Fibroblast of the conjunctiva (primary cell): ENCODE measurements around the gene SLC7A1.

Experiments used
- DNase-seq: peaks from one replicate; pipeline ENCODE4 v3.0.0-alpha.2; 2010; ENCODE audit warnings: low read depth

Gene SLC7A1

GRCh38 chr13:29583073-29583785 lies 12.3 kb downstream of the SLC7A1 start:
- DNase-seq: no peak

GRCh38 chr13:29582171-29582570 lies 13.3 kb downstream of the SLC7A1 start:
- no peak for DNase-seq

GRCh38 chr13:29581666-29582065 lies 13.8 kb downstream of the SLC7A1 start:
- DNase-seq: no peak

GRCh38 chr13:29579094-29579493 lies 16.4 kb downstream of the SLC7A1 start:
- no peak for DNase-seq

- DNase-seq: no peak
These were observed 17.0 kb downstream of the SLC7A1 start for GRCh38 chr13:29578300-29579085.

- DNase-seq: no peak
These were observed 18.1 kb downstream of the SLC7A1 start for GRCh38 chr13:29577136-29578051.

DNA sequence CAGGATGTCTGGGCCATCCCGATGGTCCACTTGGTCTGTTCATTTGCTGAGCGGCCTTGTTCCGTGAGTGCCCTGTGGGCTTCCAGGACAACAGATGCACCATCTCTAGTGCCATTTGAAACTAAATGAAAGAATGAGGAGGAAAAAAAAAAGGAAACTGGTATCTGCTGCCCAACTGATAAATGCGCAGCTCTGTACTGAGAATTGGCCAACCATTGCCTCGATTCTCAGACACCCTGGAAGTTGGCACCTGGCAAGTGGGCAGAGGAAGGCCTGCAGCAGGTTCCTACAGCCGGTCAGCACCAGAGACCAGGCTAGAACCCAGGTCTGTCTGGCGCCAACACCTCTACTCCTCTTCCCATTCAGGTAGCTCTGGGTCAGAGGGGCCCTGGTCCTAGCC lies 18.9 kb downstream of the SLC7A1 start:
- DNase-seq: no peak

GRCh38 chr13:29575098-29575497 lies 20.4 kb downstream of the SLC7A1 start:
- DNase-seq: no peak

- no peak for DNase-seq
These were observed 22.3 kb downstream of the SLC7A1 start for GRCh38 chr13:29573190-29573589.

DNA sequence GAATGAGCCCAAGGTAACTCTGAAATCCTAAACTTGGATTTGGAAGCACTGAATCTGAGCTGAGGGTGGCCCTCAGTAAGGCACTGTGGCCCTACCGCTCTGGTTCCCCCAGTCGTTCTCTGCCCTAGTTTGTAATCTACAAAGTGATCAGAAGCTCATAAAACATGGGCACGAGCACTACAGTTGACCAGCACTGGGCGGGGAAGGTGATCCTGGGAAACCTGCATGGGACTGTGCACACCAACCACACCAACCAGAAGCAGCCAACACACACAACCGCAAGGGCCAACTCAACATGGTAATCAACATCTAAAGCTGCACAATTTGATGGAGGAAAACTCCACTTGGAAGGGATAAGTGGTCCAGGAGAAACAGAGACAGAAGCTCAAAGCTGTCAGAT lies 22.9 kb downstream of the SLC7A1 start:
- DNase-seq: no peak

DNA sequence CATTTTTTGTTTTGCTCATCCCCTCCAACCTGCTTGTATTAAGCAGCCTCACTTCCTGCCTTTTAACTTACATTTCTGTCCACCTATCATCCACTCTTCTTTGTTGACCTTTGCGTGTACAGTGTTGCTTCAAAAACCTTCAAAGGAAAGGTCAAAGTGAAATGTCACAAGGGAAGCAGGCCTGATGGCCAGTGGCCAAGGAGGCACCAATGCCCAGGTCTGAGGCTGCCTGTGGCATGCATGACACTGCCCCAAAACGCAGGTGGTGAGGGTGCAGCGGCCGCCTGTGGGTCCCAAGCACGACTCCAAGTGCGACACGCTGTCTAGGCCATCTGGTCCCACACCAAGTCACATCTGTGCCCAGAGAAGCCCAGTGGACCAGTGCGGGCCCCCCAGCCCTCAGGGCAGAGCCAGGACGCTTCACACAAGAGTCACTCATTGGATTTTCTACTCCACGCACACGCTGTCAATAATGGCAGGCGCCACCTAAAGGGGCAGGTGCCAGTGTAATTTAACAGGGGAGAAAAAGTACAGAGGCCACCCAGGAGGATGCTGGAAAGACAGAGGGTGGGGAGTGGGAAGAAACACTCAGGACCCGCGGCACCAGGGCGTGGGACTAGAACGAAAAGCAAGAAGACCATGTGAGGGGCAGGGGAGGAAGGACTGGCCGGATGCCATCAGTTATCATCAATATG lies 23.5 kb downstream of the SLC7A1 start:
- no peak for DNase-seq

GRCh38 chr13:29570051-29570654 lies 25.3 kb downstream of the SLC7A1 start:
- no peak for DNase-seq

DNA sequence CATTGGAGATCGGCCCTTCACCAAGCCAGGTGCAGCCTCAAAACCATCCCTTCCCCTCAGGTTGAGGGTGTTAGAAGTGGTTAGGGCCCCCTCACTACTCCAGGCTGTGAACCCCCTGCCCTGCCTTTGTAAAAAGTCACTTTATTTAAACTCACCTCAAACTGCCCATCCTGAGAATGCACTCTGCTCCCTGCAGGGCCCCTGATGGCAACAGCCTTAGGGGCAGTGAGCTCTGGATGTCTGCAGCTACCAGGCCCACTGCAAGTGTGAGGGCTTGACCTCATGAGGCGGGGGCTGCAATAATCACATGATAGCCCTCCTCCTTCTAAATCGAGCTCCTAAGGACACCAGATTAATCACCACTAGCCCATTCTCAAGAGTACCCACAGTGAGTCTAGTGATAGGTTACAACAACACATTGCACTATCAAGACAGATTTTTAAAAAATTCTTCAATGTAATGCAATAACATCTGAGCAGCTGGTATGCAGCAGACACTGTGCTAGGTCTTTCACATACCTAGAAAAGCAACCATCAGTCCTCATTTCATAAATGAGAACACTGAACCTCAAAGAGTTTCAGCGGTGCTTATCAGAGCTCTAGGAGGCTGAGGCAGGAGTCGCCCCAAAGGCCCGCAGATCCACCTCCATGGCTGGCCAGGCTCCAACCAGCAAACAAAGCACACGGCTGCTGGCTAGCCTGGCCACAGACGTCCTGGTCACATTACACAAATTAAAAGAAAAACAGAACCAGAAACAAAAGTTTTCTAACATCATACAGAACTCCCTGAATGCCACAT lies 26.0 kb downstream of the SLC7A1 start:
- DNase-seq: no peak

GRCh38 chr13:29568731-29569130 lies 26.8 kb downstream of the SLC7A1 start:
- no peak for DNase-seq

- DNase-seq: no peak
These were observed 28.1 kb downstream of the SLC7A1 start for GRCh38 chr13:29567411-29567810.

DNA sequence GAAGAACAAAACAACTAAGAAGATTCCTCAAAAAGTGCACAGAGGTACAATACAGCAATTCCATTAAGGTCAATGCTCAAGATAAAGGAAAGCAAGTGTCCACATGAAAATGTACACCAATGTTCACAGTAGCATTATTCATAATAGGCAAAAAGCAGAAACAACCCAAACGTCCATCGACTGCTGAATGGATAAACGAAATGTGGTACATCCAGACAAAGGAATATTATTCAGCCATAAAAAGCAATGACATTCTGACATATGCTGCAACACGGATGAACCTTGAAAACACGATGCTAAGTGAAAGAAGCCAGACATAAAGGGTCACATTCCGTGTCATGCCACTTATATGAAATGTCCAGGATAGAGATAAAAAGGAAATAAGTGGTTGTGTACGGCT lies 29.3 kb downstream of the SLC7A1 start:
- DNase-seq: no peak

- no peak for DNase-seq
These were observed 30.7 kb downstream of the SLC7A1 start for GRCh38 chr13:29564818-29565217.

DNA sequence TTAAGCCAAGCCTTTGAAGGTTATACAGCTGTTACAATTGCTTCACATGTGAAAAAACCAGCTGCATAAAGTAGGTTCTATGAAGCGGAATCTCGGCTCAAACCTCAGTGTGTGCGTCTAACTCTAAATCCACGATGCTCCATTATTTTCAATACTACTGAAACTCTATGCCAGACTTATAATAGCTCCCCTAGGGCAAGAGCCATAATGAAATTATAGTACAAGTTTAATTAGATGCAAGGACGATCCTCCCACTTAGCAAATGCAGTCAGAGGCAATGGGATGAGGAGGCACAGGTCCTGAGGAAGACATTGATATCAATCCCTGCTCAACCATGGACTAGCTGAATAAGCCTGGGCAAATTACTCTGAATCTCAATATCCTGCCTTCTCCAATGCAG lies 31.1 kb downstream of the SLC7A1 start:
- DNase-seq: no peak

GRCh38 chr13:29563941-29564340 lies 31.5 kb downstream of the SLC7A1 start:
- no peak for DNase-seq

GRCh38 chr13:29562786-29563438 lies 32.6 kb downstream of the SLC7A1 start:
- no peak for DNase-seq
